ENCODE data around the gene ZBTB5.
"Not testable (repeated sequence)": the region's sequence is repeated elsewhere in the genome, so short reads cannot be mapped to it uniquely, and the experiment has no call there.

Gene ZBTB5

GRCh38 chr9:37447111-37447510 is 18.1 kb downstream of the ZBTB5 start:
- no peak for FAIRE-seq

- FAIRE-seq = no peak
Observed at GRCh38 chr9:37446401-37446800, 18.8 kb downstream of the ZBTB5 start.

- no peak for FAIRE-seq
Observed at GRCh38 chr9:37445832-37446231, 19.4 kb downstream of the ZBTB5 start.

- FAIRE-seq = no peak
Observed at GRCh38 chr9:37444890-37445289, 20.4 kb downstream of the ZBTB5 start.

GRCh38 chr9:37443566-37443965 is 21.7 kb downstream of the ZBTB5 start:
- no peak for FAIRE-seq

- no peak for FAIRE-seq
Observed at GRCh38 chr9:37442556-37442955, 22.7 kb downstream of the ZBTB5 start.

- no peak for FAIRE-seq
Observed at GRCh38 chr9:37441776-37442370, 23.4 kb downstream of the ZBTB5 start.

GRCh38 chr9:37438359-37438758 is 26.9 kb downstream of the ZBTB5 start:
- no peak for FAIRE-seq

GRCh38 chr9:37437621-37438020 is 27.6 kb downstream of the ZBTB5 start:
- no peak for FAIRE-seq

GRCh38 chr9:37437010-37437409 is 28.2 kb downstream of the ZBTB5 start:
- FAIRE-seq = no peak

GRCh38 chr9:37436540-37436939 is 28.7 kb downstream of the ZBTB5 start:
- FAIRE-seq = no peak

- no peak for FAIRE-seq
Observed at GRCh38 chr9:37433867-37434371, 31.3 kb downstream of the ZBTB5 start.

- no peak for FAIRE-seq
Observed at GRCh38 chr9:37432020-37432419, 33.2 kb downstream of the ZBTB5 start.

GRCh38 chr9:37430841-37431597 is 34.2 kb downstream of the ZBTB5 start:
- no peak for FAIRE-seq

GRCh38 chr9:37429441-37430285 is 35.6 kb downstream of the ZBTB5 start:
- FAIRE-seq = no peak

- no peak for FAIRE-seq
Observed at GRCh38 chr9:37428345-37428744, 36.9 kb downstream of the ZBTB5 start.

- FAIRE-seq = no peak
Observed at GRCh38 chr9:37426846-37427245, 38.4 kb downstream of the ZBTB5 start.

- not testable (repeated sequence) for FAIRE-seq
Observed at GRCh38 chr9:37426431-37426830, 38.8 kb downstream of the ZBTB5 start.

GRCh38 chr9:37425298-37425752 is 39.9 kb downstream of the ZBTB5 start:
- no peak for FAIRE-seq

GRCh38 chr9:37424686-37425297 is 40.5 kb downstream of the ZBTB5 start:
- FAIRE-seq = no peak

GRCh38 chr9:37424204-37424685 is 41.0 kb downstream of the ZBTB5 start:
- no peak for FAIRE-seq

GRCh38 chr9:37423508-37423907 is 41.7 kb downstream of the ZBTB5 start:
- FAIRE-seq = no peak
